ENCODE results near the gene SCAMP4. TPM values are rescaled to one million over a fixed set of nuclear protein-coding genes. Genes with fewer than 3 reads are reported as not detected.

The SCAMP4 gene
- total RNA-seq, 1 donor from 2014 or later = 71.8 TPM

DNA sequence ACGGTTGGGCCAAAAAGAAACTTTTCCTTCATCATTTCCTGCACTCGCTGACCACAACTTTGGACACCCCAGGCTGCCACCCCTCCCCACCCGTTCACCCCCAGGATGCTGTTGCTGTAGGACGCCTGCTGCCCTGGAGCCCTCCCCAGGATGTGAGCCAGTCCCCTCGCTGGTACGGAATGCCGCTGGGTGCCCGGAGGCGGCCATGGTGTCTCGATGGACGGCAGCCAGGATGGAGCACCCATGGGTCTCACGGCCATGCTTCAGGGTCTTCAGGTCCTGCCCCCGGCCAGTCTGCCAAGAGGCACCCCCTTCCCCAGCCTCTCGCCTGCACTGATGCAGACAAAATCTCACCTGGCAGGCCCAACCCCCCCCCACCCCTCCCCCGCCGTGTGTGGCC lies 20.3 kb downstream of the SCAMP4 start:
- no peak for DNase-seq (ENCODE audit: low spot score)
- no peak for TF ChIP-seq CTCF (IDR thresholded peaks at IDR 0.05; ENCODE audit: unreplicated experiment)
- Mint-ChIP-seq H3K4me1 (ENCODE audit: unreplicated experiment) (peaks cover 3% of the 10 kb centered on the region), H3K9me3 (ENCODE audit: unreplicated experiment) (no peaks in the 10 kb centered on the region), H3K27ac (ENCODE audit: unreplicated experiment) (no peak overlapping the region), H3K27me3 (ENCODE audit: unreplicated experiment) (peaks cover 2% of the 10 kb centered on the region), H3K36me3 (ENCODE audit: low read depth, unreplicated experiment) (peaks cover 7% of the 10 kb centered on the region), H3K4me3 (ENCODE audit: unreplicated experiment) (no peak overlapping the region)

DNA sequence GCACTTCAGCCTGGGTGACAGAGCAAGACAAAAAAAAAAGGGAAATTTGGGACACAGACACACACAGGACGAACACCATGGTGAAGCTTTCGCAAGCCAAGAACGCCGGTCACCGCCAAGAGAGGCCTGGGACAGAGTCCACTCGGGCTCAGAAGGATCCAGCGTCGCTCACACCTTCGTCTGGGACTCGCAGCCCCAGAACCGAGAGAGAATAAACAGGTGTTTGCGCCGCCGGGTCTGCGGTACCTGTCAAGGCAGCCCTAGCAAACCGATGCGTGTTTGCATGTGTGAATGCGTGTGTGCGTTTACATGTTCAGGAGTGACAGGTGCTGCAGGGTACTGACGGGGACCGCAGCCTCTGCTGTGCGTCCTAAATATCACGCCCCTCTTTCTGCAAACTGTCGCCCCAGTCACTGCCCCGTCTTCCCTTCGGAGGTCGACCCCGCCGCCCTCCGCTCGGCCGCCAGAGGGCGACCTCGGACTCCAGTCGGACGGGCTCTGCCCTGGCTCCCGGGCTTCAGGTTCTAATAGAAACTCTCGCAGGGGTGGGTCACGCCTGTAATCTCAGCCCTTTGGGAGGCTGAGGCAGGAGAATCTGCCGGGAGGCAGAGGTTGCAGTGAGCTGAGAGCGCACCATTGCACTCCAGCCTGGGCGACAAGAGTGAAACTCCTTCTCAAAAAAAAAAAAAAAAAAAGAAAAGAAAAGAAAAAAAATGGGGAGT lies 24.0 kb downstream of the SCAMP4 start:
- Mint-ChIP-seq H3K4me1 (ENCODE audit: unreplicated experiment) (peaks cover 3% of the 10 kb centered on the region), H3K9me3 (ENCODE audit: unreplicated experiment) (no peaks in the 10 kb centered on the region), H3K4me3 (ENCODE audit: unreplicated experiment) (peak overlapping the region; percentile 47), H3K36me3 (ENCODE audit: low read depth, unreplicated experiment) (peaks cover 21% of the 10 kb centered on the region), H3K27ac (ENCODE audit: unreplicated experiment) (no peak overlapping the region), H3K27me3 (ENCODE audit: unreplicated experiment) (peaks cover 2% of the 10 kb centered on the region)
- TF ChIP-seq CTCF (IDR thresholded peaks at IDR 0.05; ENCODE audit: unreplicated experiment) = peak; percentile 84
- DNase-seq (ENCODE audit: low spot score) = peak; percentile 91

DNA sequence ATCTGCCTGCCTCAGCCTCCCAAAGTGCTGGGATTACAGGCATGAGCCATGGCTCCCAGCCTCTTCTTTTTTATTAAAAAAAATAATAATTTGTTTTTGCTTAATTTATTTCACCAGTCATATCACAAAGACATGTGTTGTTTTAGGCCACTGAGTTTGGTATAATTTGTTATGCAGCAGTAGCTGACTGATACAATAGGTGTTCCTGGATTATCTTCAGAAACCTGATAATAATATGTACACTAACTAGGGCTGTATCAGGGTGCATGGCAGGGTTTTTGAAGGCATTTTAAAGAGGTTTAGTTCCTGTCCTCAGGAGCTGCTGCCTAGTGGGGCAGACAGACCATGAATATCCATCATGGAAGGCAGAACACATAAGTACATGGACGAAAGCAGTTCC lies 26.2 kb downstream of the SCAMP4 start:
- Mint-ChIP-seq H3K36me3 (ENCODE audit: low read depth, unreplicated experiment) (peaks cover 30% of the 10 kb centered on the region), H3K27me3 (ENCODE audit: unreplicated experiment) (peaks cover 7% of the 10 kb centered on the region), H3K27ac (ENCODE audit: unreplicated experiment) (no peak overlapping the region), H3K4me3 (ENCODE audit: unreplicated experiment) (peak overlapping the region; percentile 69), H3K4me1 (ENCODE audit: unreplicated experiment) (peaks cover 13% of the 10 kb centered on the region), H3K9me3 (ENCODE audit: unreplicated experiment) (no peaks in the 10 kb centered on the region)
- DNase-seq (ENCODE audit: low spot score) = no peak
- no peak for TF ChIP-seq CTCF (IDR thresholded peaks at IDR 0.05; ENCODE audit: unreplicated experiment)

- H3K4me1 Mint-ChIP-seq (ENCODE audit: unreplicated experiment) = peaks cover 16% of the 10 kb centered on the region
- no peak for TF ChIP-seq CTCF (IDR thresholded peaks at IDR 0.05; ENCODE audit: unreplicated experiment)
- peaks cover 34% of the 10 kb centered on the region for H3K36me3 Mint-ChIP-seq (ENCODE audit: low read depth, unreplicated experiment)
- no peak for DNase-seq (ENCODE audit: low spot score)
- H3K9me3 Mint-ChIP-seq (ENCODE audit: unreplicated experiment) = no peaks in the 10 kb centered on the region
- H3K27me3 Mint-ChIP-seq (ENCODE audit: unreplicated experiment) = peaks cover 7% of the 10 kb centered on the region
- peak overlapping the region; percentile 42 for H3K4me3 Mint-ChIP-seq (ENCODE audit: unreplicated experiment)
- H3K27ac Mint-ChIP-seq (ENCODE audit: unreplicated experiment) = no peak overlapping the region
Observed at GRCh38 chr19:1932395-1932794, 27.2 kb downstream of the SCAMP4 start.

- no peak overlapping the region for H3K27ac Mint-ChIP-seq (ENCODE audit: unreplicated experiment)
- H3K27me3 Mint-ChIP-seq (ENCODE audit: unreplicated experiment) = peaks cover 7% of the 10 kb centered on the region
- no peak for TF ChIP-seq CTCF (IDR thresholded peaks at IDR 0.05; ENCODE audit: unreplicated experiment)
- DNase-seq (ENCODE audit: low spot score) = no peak
- peaks cover 31% of the 10 kb centered on the region for H3K36me3 Mint-ChIP-seq (ENCODE audit: low read depth, unreplicated experiment)
- peaks cover 16% of the 10 kb centered on the region for H3K4me1 Mint-ChIP-seq (ENCODE audit: unreplicated experiment)
- no peaks in the 10 kb centered on the region for H3K9me3 Mint-ChIP-seq (ENCODE audit: unreplicated experiment)
- H3K4me3 Mint-ChIP-seq (ENCODE audit: unreplicated experiment) = no peak overlapping the region
Observed at GRCh38 chr19:1933244-1933643, 28.0 kb downstream of the SCAMP4 start.
